ENCODE measurements around the gene GBP6. TPM values are rescaled to one million over a fixed set of nuclear protein-coding genes. Genes with fewer than 3 reads are reported as not detected.

GBP6 gene
- total and polyA plus RNA-seq, 10 donors: 0.02 to 0.46 (median 0.24) TPM

GRCh38 chr1:89382479-89382878 lies 18.6 kb downstream of the GBP6 start:
- Histone ChIP-seq H3K4me3 (no peak overlapping the region), H3K9me3 (no peaks in the 10 kb centered on the region), H3K27me3 (replicated peaks in 1 of 7) (no peaks in the 10 kb centered on the region), H3K36me3 (no peaks in the 10 kb centered on the region), H3K27ac (no peak overlapping the region), H3K4me1 (no peaks in the 10 kb centered on the region)
- TF ChIP-seq CTCF (IDR thresholded peaks at IDR 0.05 in 8 of 11, conservative IDR thresholded peaks at IDR 0.05 in 3 of 11): no peak
- DNase-seq: no peak
- intact Hi-C loops (cut with DNase I; ENCODE audit: low total_unique reads): no loop called here

DNA sequence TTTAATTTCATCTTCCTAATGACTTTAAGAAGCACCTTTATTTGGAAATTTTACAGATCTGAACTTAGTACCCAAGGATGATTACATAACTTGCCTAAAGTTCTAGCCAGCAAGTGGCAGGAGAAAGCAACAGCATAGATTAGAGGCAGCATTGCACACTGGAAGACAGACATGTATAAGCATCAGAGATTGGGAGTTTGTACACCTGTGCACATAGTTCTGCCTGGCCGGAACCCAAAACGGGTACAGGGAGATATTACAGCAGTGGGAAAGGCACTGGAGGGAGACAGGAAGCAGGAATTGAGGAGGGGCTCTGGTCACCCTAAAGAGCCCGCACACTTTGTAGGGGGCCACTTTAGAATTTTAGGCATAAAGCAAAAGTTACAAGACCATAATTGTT lies 19.3 kb downstream of the GBP6 start:
- no peak for TF ChIP-seq POLR2AphosphoS5 (IDR thresholded peaks at IDR 0.05)
- TF ChIP-seq POLR2A (IDR thresholded peaks at IDR 0.05): no peak
- no peak for TF ChIP-seq CTCF (IDR thresholded peaks at IDR 0.05 in 8 of 11, conservative IDR thresholded peaks at IDR 0.05 in 3 of 11)
- H3K36me3 ChIP-seq: no peaks in the 10 kb centered on the region
- H3K4me1 ChIP-seq: no peaks in the 10 kb centered on the region
- no peaks in the 10 kb centered on the region for H3K9me3 ChIP-seq
- WGBS, 5 donors: 82 to 92% (median 88%) methylated on average over 3 of the region's 3 CpGs
- DNase-seq: no peak
- no peak overlapping the region for H3K27ac ChIP-seq
- H3K27me3 ChIP-seq (replicated peaks in 1 of 7): no peaks in the 10 kb centered on the region
- H3K4me3 ChIP-seq: no peak overlapping the region
- intact Hi-C loops (cut with DNase I; ENCODE audit: low total_unique reads): no loop called here

- no peak for DNase-seq
- peaks cover 0 to 12% (median 0%) of the 10 kb centered on the region in 8 donors for H3K9me3 ChIP-seq
- H3K4me3 ChIP-seq: no peak overlapping the region
- intact Hi-C loops (cut with DNase I; ENCODE audit: low total_unique reads): no loop called here
- no peaks in the 10 kb centered on the region for H3K4me1 ChIP-seq
- WGBS, 5 donors: 87 to 99% (median 93%) methylated on average over 2 of the region's 2 CpGs
- no peak overlapping the region for H3K27ac ChIP-seq
- no peaks in the 10 kb centered on the region for H3K36me3 ChIP-seq
- TF ChIP-seq POLR2AphosphoS5 (IDR thresholded peaks at IDR 0.05) (no peak), POLR2A (IDR thresholded peaks at IDR 0.05) (no peak), CTCF (IDR thresholded peaks at IDR 0.05 in 8 of 11, conservative IDR thresholded peaks at IDR 0.05 in 3 of 11) (no peak)
- no peaks in the 10 kb centered on the region for H3K27me3 ChIP-seq (replicated peaks in 1 of 7)
Observed at GRCh38 chr1:89390707-89391106, 26.8 kb downstream of the GBP6 start.

DNA sequence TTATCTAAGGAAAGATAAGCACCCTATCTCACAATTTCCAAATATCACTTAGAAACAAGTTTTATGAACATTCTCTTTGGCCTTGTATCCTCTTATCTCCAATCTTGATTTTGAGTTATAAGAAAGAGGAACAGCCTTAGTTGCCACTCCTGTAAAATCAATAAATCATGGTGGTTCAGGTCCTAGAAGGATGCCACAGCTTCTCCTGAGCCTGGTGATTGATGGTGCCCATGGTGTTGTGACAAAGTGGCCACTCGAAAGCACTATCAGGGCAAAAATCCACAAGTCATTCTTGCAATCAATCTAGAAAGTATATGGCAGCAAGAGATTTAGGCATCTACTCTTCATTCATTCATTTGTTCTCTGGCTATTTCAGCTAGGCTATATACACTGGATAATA lies 27.8 kb downstream of the GBP6 start:
- peaks cover 0 to 12% (median under 1%) of the 10 kb centered on the region in 8 donors for H3K9me3 ChIP-seq
- DNase-seq: no peak
- no peak for TF ChIP-seq CTCF (IDR thresholded peaks at IDR 0.05 in 8 of 11, conservative IDR thresholded peaks at IDR 0.05 in 3 of 11)
- TF ChIP-seq POLR2A (IDR thresholded peaks at IDR 0.05): no peak
- TF ChIP-seq POLR2AphosphoS5 (IDR thresholded peaks at IDR 0.05): no peak
- intact Hi-C loops (cut with DNase I; ENCODE audit: low total_unique reads): no loop called here
- 31 to 53% (median 40%) methylated on average over 1 of the region's 1 CpG for WGBS, 5 donors
- no peak overlapping the region for H3K27ac ChIP-seq
- H3K36me3 ChIP-seq: no peaks in the 10 kb centered on the region
- H3K4me3 ChIP-seq: no peak overlapping the region
- no peaks in the 10 kb centered on the region for H3K4me1 ChIP-seq
- H3K27me3 ChIP-seq (replicated peaks in 1 of 7): no peaks in the 10 kb centered on the region
